GM06990 (cell line): ENCODE measurements around the gene PAMR1.

Experiments used
- DNase-seq: peaks from one replicate; pipeline ENCODE4 v3.0.0-alpha.2; 2011; ENCODE audit not compliant: insufficient read length; ENCODE audit errors: extremely low read depth
- H3K27me3 ChIP-seq: replicated peaks from 2 replicates; pipeline ENCODE4 v1.6.0; 2011; ENCODE audit warnings: low read length; ENCODE audit not compliant: control insufficient read depth, insufficient read depth
- H3K36me3 ChIP-seq: 2 replicates; pipeline ENCODE4 v1.5.1; 2011; ENCODE audit warnings: low read length; ENCODE audit not compliant: control insufficient read depth, insufficient read depth
- H3K4me3 ChIP-seq: replicated peaks from 2 replicates; pipeline ENCODE4 v1.5.1; 2011; ENCODE audit warnings: low read depth, mild to moderate bottlenecking, control low read depth, low read length
- CTCF ChIP-seq: IDR thresholded peaks from 2 replicates; pipeline ENCODE4 v1.5.1; 2011; ENCODE audit warnings: low read length, control low read depth, mild to moderate bottlenecking, inconsistent platforms; ENCODE audit not compliant: insufficient read depth, poor library complexity, severe bottlenecking

PAMR1 gene

GRCh38 chr11:35477901-35478300 is 47.5 kb downstream of the PAMR1 start:
- Histone ChIP-seq H3K4me3 (no peak overlapping the region), H3K27me3 (no peaks in the 10 kb centered on the region), H3K36me3 (no peaks in the 10 kb centered on the region)
- no peak for DNase-seq
- TF ChIP-seq CTCF: no peak

GRCh38 chr11:35474688-35475087 is 50.7 kb downstream of the PAMR1 start:
- no peaks in the 10 kb centered on the region; the same call in 1 of the 2 replicates for H3K27me3 ChIP-seq
- no peak overlapping the region for H3K4me3 ChIP-seq
- no peak for TF ChIP-seq CTCF
- no peak for DNase-seq
- no peaks in the 10 kb centered on the region for H3K36me3 ChIP-seq

GRCh38 chr11:35473795-35474374 is 51.5 kb downstream of the PAMR1 start:
- H3K4me3 ChIP-seq: no peak overlapping the region
- no peaks in the 10 kb centered on the region; the same call in 1 of the 2 replicates for H3K27me3 ChIP-seq
- TF ChIP-seq CTCF: no peak
- no peak for DNase-seq
- H3K36me3 ChIP-seq: no peaks in the 10 kb centered on the region

GRCh38 chr11:35470616-35471015 is 54.8 kb downstream of the PAMR1 start:
- no peak for TF ChIP-seq CTCF
- Histone ChIP-seq H3K4me3 (no peak overlapping the region), H3K36me3 (no peaks in the 10 kb centered on the region), H3K27me3 (no peaks in the 10 kb centered on the region; the same call in 1 of the 2 replicates)
- DNase-seq: no peak

- Histone ChIP-seq H3K4me3 (no peak overlapping the region), H3K27me3 (no peaks in the 10 kb centered on the region; the same call in none of the 2 replicates), H3K36me3 (no peaks in the 10 kb centered on the region)
- DNase-seq: no peak
- no peak for TF ChIP-seq CTCF
These were observed 59.4 kb downstream of the PAMR1 start for GRCh38 chr11:35466058-35466457.

- TF ChIP-seq CTCF: no peak
- Histone ChIP-seq H3K36me3 (no peaks in the 10 kb centered on the region), H3K27me3 (no peaks in the 10 kb centered on the region; the same call in none of the 2 replicates), H3K4me3 (no peak overlapping the region)
- no peak for DNase-seq
These were observed 61.1 kb downstream of the PAMR1 start for GRCh38 chr11:35464308-35464707.
